Esophagus muscularis mucosa (tissue), 3 donors: ENCODE measurements around the gene TOM1L2.

Experiments used
- CTCF ChIP-seq, 3 experiments: fragments of 200-600 bp in 2 of 3; fragments of 450-650 bp in 1 of 3; sonication (generic) in 2 of 3; IDR thresholded peaks; one replicate each; pipeline ENCODE4 v1.5.1; 2017 to 2019; ENCODE audit warnings: antibody characterized with exemption in 3 of 3, mild to moderate bottlenecking in 2 of 3, moderate library complexity in 1 of 3
- POLR2A ChIP-seq: fragments of 450-650 bp; IDR thresholded peaks from one replicate; pipeline ENCODE4 v1.6.1; 2017; ENCODE audit warnings: antibody characterized with exemption, moderate library complexity, mild to moderate bottlenecking, low read depth
- POLR2AphosphoS5 ChIP-seq, 2 donors: sonication (generic); formaldehyde crosslinking; IDR thresholded peaks; one replicate each; pipeline ENCODE4 v1.6.1; 2017; ENCODE audit warnings: antibody characterized with exemption in 2 of 2

- TF ChIP-seq CTCF (IDR thresholded peaks at IDR 0.05) (no peak), POLR2AphosphoS5 (IDR thresholded peaks at IDR 0.05) (no peak), POLR2A (no peak)
These were observed 24.2 kb downstream of the TOM1L2 start for GRCh38 chr17:17947966-17948365.
